Natural killer cell (primary cell): ENCODE results near the gene NHLRC4. TPM values are rescaled to one million over a fixed set of nuclear protein-coding genes. Genes with fewer than 3 reads are reported as not detected.

ENCODE experiments used
- ATAC-seq, 3 donors: fragments of 150-1000 bp in 2 of 3; fragments of 200-7000 bp in 1 of 3; cut with Tn5 transposase; 1 replicate in 1 of 3; 2 replicates in 2 of 3; pipeline ENCODE4 v1.10.0; 2021; ENCODE audit warnings: mild to moderate bottlenecking in 2 of 3, moderate library complexity in 2 of 3
- DNase-seq, 2 donors: peaks; one replicate each; pipeline versions ENCODE4 v3.0.0 to v3.0.0-alpha.2; 2013 to 2021; ENCODE audit warnings: mixed read lengths in 1 of 2
- H3K27ac ChIP-seq: one replicate; pipeline ENCODE4 v1.5.1; 2013; ENCODE audit warnings: mild to moderate bottlenecking, low read length
- H3K27me3 ChIP-seq: one replicate; pipeline ENCODE4 v1.6.1; 2013; ENCODE audit warnings: low read length; ENCODE audit not compliant: control insufficient read depth, insufficient read depth
- H3K36me3 ChIP-seq: one replicate; pipeline ENCODE4 v1.6.1; 2013; ENCODE audit warnings: low read length; ENCODE audit not compliant: control insufficient read depth, insufficient read depth
- H3K4me1 ChIP-seq: one replicate; pipeline ENCODE4 v1.6.1; 2013; ENCODE audit warnings: low read length; ENCODE audit not compliant: control insufficient read depth, insufficient read depth
- H3K4me3 ChIP-seq: one replicate; pipeline ENCODE4 v1.5.1; 2013; ENCODE audit warnings: low read length
- H3K9me3 ChIP-seq: one replicate; pipeline ENCODE4 v1.6.1; 2013; ENCODE audit warnings: low read length; ENCODE audit not compliant: control insufficient read depth, insufficient read depth
- H3K27ac Mint-ChIP-seq, 2 donors: one replicate each; pipeline ENCODE4 v1.8.0; 2022; ENCODE audit warnings: mild to moderate bottlenecking in 2 of 2, mixed read lengths in 2 of 2, moderate library complexity in 1 of 2
- H3K27me3 Mint-ChIP-seq, 2 donors: one replicate each; pipeline ENCODE4 v1.8.0; 2022; ENCODE audit warnings: low read depth in 2 of 2, mixed read lengths in 2 of 2
- H3K36me3 Mint-ChIP-seq: one replicate; pipeline ENCODE4 v1.8.0; 2022; ENCODE audit warnings: mixed read lengths
- H3K4me1 Mint-ChIP-seq, 2 donors: one replicate each; pipeline ENCODE4 v1.8.0; 2022; ENCODE audit warnings: mixed read lengths in 2 of 2
- H3K4me3 Mint-ChIP-seq: one replicate; pipeline ENCODE4 v1.8.0; 2022; ENCODE audit warnings: mild to moderate bottlenecking, moderate library complexity, mixed read lengths
- H3K9me3 Mint-ChIP-seq, 2 donors: one replicate each; pipeline ENCODE4 v1.8.0; 2022; ENCODE audit warnings: mixed read lengths in 2 of 2
- CTCF ChIP-seq: fragments of 200-600 bp; IDR thresholded peaks from one replicate; pipeline ENCODE4 v1.8.0; 2022; ENCODE audit warnings: antibody characterized with exemption
- WGBS: methylation state at CpG from one replicate; pipeline ENCODE4 v1.1.7; 2013; ENCODE audit warnings: missing lambda C conversion rate; ENCODE audit not compliant: insufficient coverage; 5-methylcytosine and 5-hydroxymethylcytosine counted together
- intact Hi-C: fragments of 100-400 bp; cut with micrococcal nuclease; formaldehyde crosslinking; loops from one replicate; pipeline ENCODE4 v1.14.2; 2022
- total RNA-seq, 4 donors: library from RNA; stranded (reverse); fragments of 120-200 nt in 1 of 4; gene quantifications; one replicate each; pipeline versions ENCODE4 v1.2.3 to v1.2.4, GENCODE V29; 2013 to 2022

The NHLRC4 gene
- total RNA-seq, 3 donors from 2014 or later (not counting 1 experiment from before 2014, with no cell fraction given): 0.28 to 0.75 (median 0.35) TPM

DNA sequence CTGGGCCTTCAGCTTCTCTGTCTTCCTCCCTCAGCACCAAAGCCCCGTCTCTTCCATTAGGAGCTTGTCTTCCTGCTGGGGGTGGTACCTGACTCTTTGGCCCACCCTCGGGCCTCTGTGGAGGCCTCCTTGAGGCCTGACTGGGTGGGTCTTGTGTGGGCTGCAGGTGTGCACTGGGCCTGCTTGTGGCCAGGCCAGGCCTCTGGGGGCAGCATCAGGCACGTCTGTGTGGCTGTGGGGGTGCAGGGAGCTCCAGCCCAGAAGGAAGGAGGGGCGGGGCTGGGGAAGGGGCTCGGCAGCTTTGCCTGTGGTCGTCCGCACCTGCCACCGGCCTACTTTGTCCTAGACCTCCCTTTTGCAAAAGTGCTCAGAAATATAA lies 10.0 kb downstream of the NHLRC4 start:
- H3K4me1 Mint-ChIP-seq: peaks cover 2 to 3% of the 10 kb centered on the region in 2 donors
- H3K27ac ChIP-seq: no peak overlapping the region
- H3K27me3 Mint-ChIP-seq: no peaks in the 10 kb centered on the region
- intact Hi-C loops: no loop called here
- H3K4me1 ChIP-seq: peaks cover 8% of the 10 kb centered on the region
- no peak overlapping the region for H3K4me3 Mint-ChIP-seq
- H3K9me3 Mint-ChIP-seq: no peaks in the 10 kb centered on the region
- DNase-seq (no peak), ATAC-seq (no peak)
- H3K9me3 ChIP-seq: no peaks in the 10 kb centered on the region
- TF ChIP-seq CTCF: no peak
- no peaks in the 10 kb centered on the region for H3K27me3 ChIP-seq
- 42% methylated on average over 4 of the region's 8 CpGs for WGBS
- peaks cover 2% of the 10 kb centered on the region for H3K36me3 ChIP-seq
- no peak overlapping the region for H3K27ac Mint-ChIP-seq
- H3K4me3 ChIP-seq: no peak overlapping the region
- no peaks in the 10 kb centered on the region for H3K36me3 Mint-ChIP-seq

- DNase-seq: no peak
- Mint-ChIP-seq H3K27me3 (no peaks in the 10 kb centered on the region), H3K4me1 (no peaks in the 10 kb centered on the region), H3K36me3 (no peaks in the 10 kb centered on the region), H3K27ac (no peak overlapping the region), H3K9me3 (no peaks in the 10 kb centered on the region), H3K4me3 (no peak overlapping the region)
- H3K36me3 ChIP-seq: peaks cover 2% of the 10 kb centered on the region
- no peaks in the 10 kb centered on the region for H3K9me3 ChIP-seq
- no peak for TF ChIP-seq CTCF
- no peak overlapping the region for H3K4me3 ChIP-seq
- H3K27me3 ChIP-seq: no peaks in the 10 kb centered on the region
- WGBS: 97% methylated on average over 13 of the region's 13 CpGs
- intact Hi-C loops: loop anchor here (2.0 kb wide), 1 partner anchor 33 kb away; no protein-coding TSS in a partner anchor
- no peak overlapping the region for H3K27ac ChIP-seq
- no peak for ATAC-seq
- H3K4me1 ChIP-seq: peaks cover 8% of the 10 kb centered on the region
Measured at GRCh38 chr16:577796-578195, 11.0 kb downstream of the NHLRC4 start.

GRCh38 chr16:578232-578869 lies 11.5 kb downstream of the NHLRC4 start:
- Histone ChIP-seq H3K9me3 (no peaks in the 10 kb centered on the region), H3K36me3 (peaks cover 2% of the 10 kb centered on the region), H3K27ac (no peak overlapping the region), H3K4me1 (peaks cover 8% of the 10 kb centered on the region), H3K27me3 (no peaks in the 10 kb centered on the region), H3K4me3 (no peak overlapping the region)
- H3K9me3 Mint-ChIP-seq: no peaks in the 10 kb centered on the region
- no peaks in the 10 kb centered on the region for H3K4me1 Mint-ChIP-seq
- DNase-seq (no peak), ATAC-seq (no peak)
- 90% methylated on average over 24 of the region's 24 CpGs for WGBS
- H3K27me3 Mint-ChIP-seq: no peaks in the 10 kb centered on the region
- H3K36me3 Mint-ChIP-seq: no peaks in the 10 kb centered on the region
- H3K4me3 Mint-ChIP-seq: no peak overlapping the region
- H3K27ac Mint-ChIP-seq: no peak overlapping the region
- intact Hi-C loops: loop anchor here (2.0 kb wide), 1 partner anchor 32 kb away; no protein-coding TSS in a partner anchor
- no peak for TF ChIP-seq CTCF
